Measurements from ENCODE around the gene ANKRD12.

Gene ANKRD12

DNA sequence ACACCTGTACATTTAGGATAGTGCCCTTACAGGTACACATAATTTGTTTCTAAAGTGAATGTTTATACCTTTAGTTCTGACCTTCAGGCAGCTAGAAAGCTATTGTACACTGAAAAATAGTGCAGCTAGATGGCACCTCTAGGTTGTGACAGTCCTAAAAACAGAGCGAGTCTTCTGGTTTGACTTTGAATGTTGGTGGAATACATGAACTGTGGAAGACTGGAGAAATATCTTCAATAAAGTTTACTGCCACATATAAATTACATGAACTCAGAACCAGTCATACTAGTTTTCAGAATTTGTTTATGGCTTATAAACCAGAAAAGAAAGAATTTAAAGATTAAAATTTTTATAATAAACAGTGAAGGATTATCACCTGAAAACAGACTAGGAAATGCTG is 139.3 kb downstream of the ANKRD12 start:
- Mint-ChIP-seq H3K36me3 (ENCODE audit: low read depth) (peaks cover 90% of the 10 kb centered on the region), H3K4me1 (peaks cover 10% of the 10 kb centered on the region), H3K27me3 (ENCODE audit: low read depth, poor library complexity) (no peaks in the 10 kb centered on the region), H3K4me3 (no peak overlapping the region), H3K27ac (no peak overlapping the region), H3K9me3 (peaks cover 7% of the 10 kb centered on the region)
- no peak for TF ChIP-seq CTCF (IDR thresholded peaks at IDR 0.05)
- no peak for DNase-seq

GRCh38 chr18:9278028-9278427 is 141.4 kb downstream of the ANKRD12 start:
- no peak for TF ChIP-seq CTCF (IDR thresholded peaks at IDR 0.05)
- Mint-ChIP-seq H3K4me1 (peaks cover 19% of the 10 kb centered on the region), H3K4me3 (no peak overlapping the region), H3K9me3 (no peaks in the 10 kb centered on the region), H3K36me3 (ENCODE audit: low read depth) (peaks cover 72% of the 10 kb centered on the region), H3K27ac (no peak overlapping the region), H3K27me3 (ENCODE audit: low read depth, poor library complexity) (no peaks in the 10 kb centered on the region)
- DNase-seq: no peak

- TF ChIP-seq CTCF (IDR thresholded peaks at IDR 0.05): no peak
- DNase-seq: no peak
- Mint-ChIP-seq H3K4me3 (no peak overlapping the region), H3K36me3 (ENCODE audit: low read depth) (peaks cover 57% of the 10 kb centered on the region), H3K4me1 (peaks cover 19% of the 10 kb centered on the region), H3K27me3 (ENCODE audit: low read depth, poor library complexity) (no peaks in the 10 kb centered on the region), H3K27ac (no peak overlapping the region), H3K9me3 (peaks cover 4% of the 10 kb centered on the region)
Measured at GRCh38 chr18:9280849-9281248, 144.3 kb downstream of the ANKRD12 start.

GRCh38 chr18:9281780-9282179 is 145.2 kb downstream of the ANKRD12 start:
- no peak for DNase-seq
- H3K27ac Mint-ChIP-seq: no peak overlapping the region
- peaks cover 53% of the 10 kb centered on the region for H3K36me3 Mint-ChIP-seq (ENCODE audit: low read depth)
- no peak for TF ChIP-seq CTCF (IDR thresholded peaks at IDR 0.05)
- H3K9me3 Mint-ChIP-seq: peaks cover 4% of the 10 kb centered on the region
- peaks cover 19% of the 10 kb centered on the region for H3K4me1 Mint-ChIP-seq
- no peak overlapping the region for H3K4me3 Mint-ChIP-seq
- no peaks in the 10 kb centered on the region for H3K27me3 Mint-ChIP-seq (ENCODE audit: low read depth, poor library complexity)

DNA sequence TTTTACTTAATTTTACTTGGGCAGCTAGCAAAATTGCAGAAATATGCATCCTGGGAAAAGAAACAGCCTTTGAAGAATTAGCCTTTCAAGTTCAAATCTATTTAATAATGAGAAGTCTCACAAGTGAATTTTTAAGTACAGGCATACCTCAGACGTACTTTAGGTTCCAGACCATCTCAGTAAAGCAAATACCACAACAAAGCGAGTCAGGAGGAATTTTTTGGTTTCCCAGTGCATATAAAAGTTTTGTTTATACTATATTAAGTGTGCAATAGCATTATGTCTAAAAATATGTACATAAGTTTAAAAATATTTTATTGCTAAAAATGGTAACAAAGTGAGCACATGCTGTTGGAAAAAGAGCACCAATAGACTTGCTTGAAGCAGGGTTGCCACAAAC is 147.2 kb downstream of the ANKRD12 start:
- Mint-ChIP-seq H3K4me1 (peaks cover 19% of the 10 kb centered on the region), H3K4me3 (no peak overlapping the region), H3K9me3 (peaks cover 9% of the 10 kb centered on the region), H3K27ac (no peak overlapping the region), H3K27me3 (ENCODE audit: low read depth, poor library complexity) (no peaks in the 10 kb centered on the region), H3K36me3 (ENCODE audit: low read depth) (peaks cover 45% of the 10 kb centered on the region)
- TF ChIP-seq CTCF (IDR thresholded peaks at IDR 0.05): no peak
- DNase-seq: no peak

- Mint-ChIP-seq H3K27me3 (ENCODE audit: low read depth, poor library complexity) (no peaks in the 10 kb centered on the region), H3K4me1 (peaks cover 12% of the 10 kb centered on the region), H3K9me3 (peaks cover 19% of the 10 kb centered on the region), H3K4me3 (no peak overlapping the region), H3K27ac (no peak overlapping the region), H3K36me3 (ENCODE audit: low read depth) (peaks cover 30% of the 10 kb centered on the region)
- DNase-seq: no peak
- TF ChIP-seq CTCF (IDR thresholded peaks at IDR 0.05): no peak
Measured at GRCh38 chr18:9285604-9286003, 149.0 kb downstream of the ANKRD12 start.
